ENCODE measurements around the gene TTC38. TPM values are rescaled to one million over a fixed set of nuclear protein-coding genes. Genes with fewer than 3 reads are reported as not detected.

The TTC38 gene
- total RNA-seq, 2 donors from 2014 or later: 22.6 to 41.7 TPM

- Histone ChIP-seq H3K4me1 (no peaks in the 10 kb centered on the region), H3K9me3 (no peaks in the 10 kb centered on the region), H3K4me3 (no peak overlapping the region), H3K36me3 (peaks cover 19% of the 10 kb centered on the region), H3K27ac (no peak overlapping the region), H3K27me3 (no peaks in the 10 kb centered on the region)
- no peak for DNase-seq (ENCODE audit: low spot score)
- TF ChIP-seq CTCF (IDR thresholded peaks at IDR 0.05): no peak
These were observed 42.2 kb upstream of the TTC38 start for GRCh38 chr22:46225631-46226030.

GRCh38 chr22:46226577-46226976, 41.2 kb upstream of the TTC38 start:
- Histone ChIP-seq H3K4me3 (no peak overlapping the region), H3K9me3 (no peaks in the 10 kb centered on the region), H3K36me3 (peaks cover 10% of the 10 kb centered on the region), H3K27ac (no peak overlapping the region), H3K4me1 (no peaks in the 10 kb centered on the region), H3K27me3 (no peaks in the 10 kb centered on the region)
- DNase-seq (ENCODE audit: low spot score): no peak
- TF ChIP-seq CTCF (IDR thresholded peaks at IDR 0.05): no peak

GRCh38 chr22:46229701-46230100, 38.1 kb upstream of the TTC38 start:
- H3K27me3 ChIP-seq: no peaks in the 10 kb centered on the region
- H3K4me3 ChIP-seq: no peak overlapping the region
- peaks cover 0 to 9% of the 10 kb centered on the region in 2 donors for H3K4me1 ChIP-seq
- H3K36me3 ChIP-seq: no peaks in the 10 kb centered on the region
- TF ChIP-seq CTCF (IDR thresholded peaks at IDR 0.05): no peak
- H3K9me3 ChIP-seq: no peaks in the 10 kb centered on the region
- DNase-seq (ENCODE audit: low spot score): no peak
- no peak overlapping the region for H3K27ac ChIP-seq

- no peak overlapping the region for H3K4me3 ChIP-seq
- peaks cover 0 to 9% of the 10 kb centered on the region in 2 donors for H3K4me1 ChIP-seq
- no peaks in the 10 kb centered on the region for H3K27me3 ChIP-seq
- H3K27ac ChIP-seq: no peak overlapping the region
- no peaks in the 10 kb centered on the region for H3K9me3 ChIP-seq
- TF ChIP-seq CTCF (IDR thresholded peaks at IDR 0.05): no peak
- no peak for DNase-seq (ENCODE audit: low spot score)
- no peaks in the 10 kb centered on the region for H3K36me3 ChIP-seq
These were observed 37.4 kb upstream of the TTC38 start for GRCh38 chr22:46230262-46230901.

GRCh38 chr22:46233231-46233630, 34.6 kb upstream of the TTC38 start:
- H3K27me3 ChIP-seq: no peaks in the 10 kb centered on the region
- H3K9me3 ChIP-seq: no peaks in the 10 kb centered on the region
- H3K4me1 ChIP-seq: peaks cover 0 to 17% of the 10 kb centered on the region in 2 donors
- H3K36me3 ChIP-seq: no peaks in the 10 kb centered on the region
- H3K4me3 ChIP-seq: no peak overlapping the region
- no peak for DNase-seq (ENCODE audit: low spot score)
- H3K27ac ChIP-seq: peak overlapping the region; percentile 66 to 71
- no peak for TF ChIP-seq CTCF (IDR thresholded peaks at IDR 0.05)

GRCh38 chr22:46234969-46235368, 32.8 kb upstream of the TTC38 start:
- peak overlapping the region in 1 of 2 donors; percentile 66 for H3K27ac ChIP-seq
- H3K4me1 ChIP-seq: peaks cover 0 to 28% of the 10 kb centered on the region in 2 donors
- H3K36me3 ChIP-seq: peaks cover 4% of the 10 kb centered on the region
- no peak for DNase-seq (ENCODE audit: low spot score)
- H3K27me3 ChIP-seq: no peaks in the 10 kb centered on the region
- H3K4me3 ChIP-seq: no peak overlapping the region
- TF ChIP-seq CTCF (IDR thresholded peaks at IDR 0.05): no peak
- no peaks in the 10 kb centered on the region for H3K9me3 ChIP-seq

Data from right atrium auricular region (tissue), 2 donors.